HepG2 (cell line): Measurements from ENCODE around the gene ZNRD2. TPM values are rescaled to one million over a fixed set of nuclear protein-coding genes. Genes with fewer than 3 reads are reported as not detected.

Source experiments
- ATAC-seq: fragments of 200-7000 bp; cut with Tn5 transposase; 3 replicates; pipeline ENCODE4 v1.9.1; 2020; ENCODE audit warnings: mild to moderate bottlenecking, moderate library complexity
- BruUV-seq: library from RNA; stranded (reverse); fragments of 400-500 nt; replicated peaks from 2 replicates; lab custom pipeline; 2021; lab: Mats Ljungman, UMichigan
- CTCF ChIA-PET: fragments of 300-600 bp; formaldehyde crosslinking; extraction: SDS; loops from one replicate; lab custom pipeline; 2021; ENCODE audit warnings: low total read pairs, inconsistent platforms, low intra/inter-chr PET ratio; lab: Yijun Ruan, JAX
- POLR2A ChIA-PET: fragments of 350-600 bp; sonication (Branson Sonifier 250); formaldehyde crosslinking; loops from one replicate; lab custom pipeline; 2020; ENCODE audit warnings: antibody characterized with exemption, inconsistent platforms; lab: Yijun Ruan, JAX
- DNase-seq: peaks from one replicate; pipeline ENCODE4 v3.0.0-alpha.2; 2015; ENCODE audit warnings: low spot score
- FAIRE-seq: peaks from 3 replicates; lab custom pipeline; 2011; peaks lifted over from hg19 to GRCh38; lab: Jason Lieb, UNC
- H2AFZ ChIP-seq: one replicate; pipeline ENCODE4 v1.6.1; 2011; ENCODE audit warnings: low read length, inconsistent platforms
- H3K27ac ChIP-seq: fragments of 300-600 bp; 3 replicates; pipeline ENCODE4 v1.8.0; 2011; ENCODE audit warnings: mixed run types, mild to moderate bottlenecking, mixed read lengths, low read length, inconsistent platforms; ENCODE audit not compliant: insufficient read depth; ENCODE audit errors: extremely low read length
- H3K27me3 ChIP-seq, 2 experiments: fragments of 200-600 bp in 1 of 2; 2 replicates in 1 of 2; 3 replicates in 1 of 2; pipeline versions ENCODE4 v1.6.0 to v1.8.0; 2011; ENCODE audit warnings: low read length in 2 of 2, mild to moderate bottlenecking in 2 of 2, moderate library complexity in 2 of 2, inconsistent platforms in 1 of 2; ENCODE audit not compliant: insufficient read depth in 2 of 2, control insufficient read depth in 1 of 2
- H3K36me3 ChIP-seq, 2 experiments: fragments of 200-600 bp in 1 of 2; replicated peaks in 1 of 2; 2 replicates in 1 of 2; 3 replicates in 1 of 2; pipeline versions ENCODE4 v1.5.1 to v1.8.0; 2011; ENCODE audit warnings: low read length in 2 of 2, inconsistent platforms in 1 of 2; ENCODE audit not compliant: insufficient read depth in 2 of 2, control insufficient read depth in 1 of 2
- H3K4me1 ChIP-seq: 2 replicates; pipeline ENCODE4 v1.5.1; 2012; ENCODE audit warnings: low read length, inconsistent platforms; ENCODE audit not compliant: insufficient read depth
- H3K4me2 ChIP-seq: 2 replicates; pipeline ENCODE4 v1.6.0; 2011; ENCODE audit warnings: low read depth, low read length, inconsistent platforms
- H3K4me3 ChIP-seq, 3 experiments: fragments of 200-600 bp in 1 of 3; sonication (generic), shearing (Covaris generic) in 1 of 3; replicated peaks in 1 of 3; 2 replicates each; pipeline ENCODE4 v1.5.1; 2011 to 2016; ENCODE audit warnings: low read length in 3 of 3, inconsistent platforms in 2 of 3, low read depth in 2 of 3, mild to moderate bottlenecking in 2 of 3, control low read depth in 1 of 3, mixed read lengths in 1 of 3; ENCODE audit not compliant: insufficient read depth in 1 of 3
- H3K79me2 ChIP-seq: one replicate; pipeline ENCODE4 v1.6.1; 2011; ENCODE audit warnings: low read length, inconsistent platforms; ENCODE audit not compliant: insufficient read depth
- H3K9ac ChIP-seq: 2 replicates; pipeline ENCODE4 v1.6.0; 2011; ENCODE audit warnings: mild to moderate bottlenecking, low read depth, low read length, inconsistent platforms; ENCODE audit not compliant: insufficient read depth
- H3K9me3 ChIP-seq: 2 replicates; pipeline ENCODE4 v1.5.1; 2012; ENCODE audit warnings: mild to moderate bottlenecking, low read length
- H4K20me1 ChIP-seq: 2 replicates; pipeline ENCODE4 v1.6.0; 2011; ENCODE audit warnings: inconsistent platforms, mild to moderate bottlenecking, low read length, moderate library complexity; ENCODE audit not compliant: insufficient read depth
- AGO1 ChIP-seq: fragments of 200-400 bp; formaldehyde crosslinking; IDR thresholded peaks from 2 replicates; pipeline ENCODE4 v1.6.1; 2017; ENCODE audit warnings: mild to moderate bottlenecking, low read depth, low read length, moderate library complexity; ENCODE audit not compliant: poor library complexity, severe bottlenecking
- AGO2 ChIP-seq: fragments of 200-400 bp; formaldehyde crosslinking; optimal IDR thresholded peaks from 2 replicates; pipeline ENCODE3; 2017; ENCODE audit warnings: mild to moderate bottlenecking, low read depth, low read length, moderate library complexity
- GZF1 ChIP-seq: sonication (generic); formaldehyde crosslinking; IDR thresholded peaks from 2 replicates; pipeline ENCODE4 v1.5.1; 2020; ENCODE audit warnings: mild to moderate bottlenecking, missing genetic modification reagents
- JUNB ChIP-seq: sonication (generic); formaldehyde crosslinking; IDR thresholded peaks from 2 replicates; pipeline ENCODE4 v1.8.0; 2022; ENCODE audit warnings: missing genetic modification reagents, mild to moderate bottlenecking, borderline replicate concordance
- KMT2A ChIP-seq: sonication (generic); formaldehyde crosslinking; IDR thresholded peaks from 2 replicates; pipeline ENCODE4 v1.4.0; 2020; ENCODE audit warnings: missing genetic modification reagents
- MXD4 ChIP-seq: IDR thresholded peaks from 2 replicates; pipeline ENCODE4 v1.6.1; 2016; ENCODE audit warnings: mild to moderate bottlenecking, missing biosample characterization, missing genetic modification reagents
- NRL ChIP-seq: sonication (generic); formaldehyde crosslinking; IDR thresholded peaks from 2 replicates; pipeline ENCODE4 v1.5.0; 2020; ENCODE audit warnings: missing genetic modification reagents, mild to moderate bottlenecking, moderate library complexity, borderline replicate concordance
- POLR2AphosphoS2 ChIP-seq: IDR thresholded peaks from 2 replicates; pipeline ENCODE4 v1.6.1; 2011; ENCODE audit warnings: low read depth, low read length, improper control_type of control experiment
- POLR2G ChIP-seq: fragments of 200-400 bp; formaldehyde crosslinking; IDR thresholded peaks from 2 replicates; pipeline ENCODE4 v1.6.1; 2018; ENCODE audit warnings: mild to moderate bottlenecking, low read depth, low read length, moderate library complexity
- PTBP1 ChIP-seq: fragments of 200-400 bp; formaldehyde crosslinking; IDR thresholded peaks from 2 replicates; pipeline ENCODE4 v1.6.1; 2018; ENCODE audit warnings: low read length, low read depth; ENCODE audit not compliant: poor library complexity, severe bottlenecking
- RBFOX2 ChIP-seq: fragments of 200-400 bp; formaldehyde crosslinking; IDR thresholded peaks from 2 replicates; pipeline ENCODE4 v1.6.1; 2017; ENCODE audit warnings: low read depth, mild to moderate bottlenecking, low read length
- REPIN1 ChIP-seq: sonication (generic); formaldehyde crosslinking; IDR thresholded peaks from 2 replicates; pipeline ENCODE4 v1.8.0; 2022; ENCODE audit warnings: missing genetic modification reagents, low read depth, mild to moderate bottlenecking, borderline replicate concordance
- RFX3 ChIP-seq: IDR thresholded peaks from 2 replicates; pipeline ENCODE4 v1.6.1; 2016; ENCODE audit warnings: missing biosample characterization, missing genetic modification reagents
- RFX5 ChIP-seq: IDR thresholded peaks from 2 replicates; pipeline ENCODE4 v1.6.1; 2011; ENCODE audit warnings: low read depth, low read length, improper control_type of control experiment
- SMAD3 ChIP-seq: sonication (generic); formaldehyde crosslinking; IDR thresholded peaks from 2 replicates; pipeline ENCODE4 v1.4.0; 2020; ENCODE audit warnings: missing genetic modification reagents
- ZFAT ChIP-seq: sonication (generic); formaldehyde crosslinking; conservative IDR thresholded peaks from 2 replicates; pipeline ENCODE4 v1.8.1; 2023; ENCODE audit warnings: missing genetic modification reagents, inconsistent platforms
- ZNF24 ChIP-seq: fragments of 450-650 bp; IDR thresholded peaks from 2 replicates; pipeline ENCODE4 v1.6.1; 2017; ENCODE audit warnings: antibody characterized with exemption, mild to moderate bottlenecking
- ZNF337 ChIP-seq: sonication (generic); formaldehyde crosslinking; IDR thresholded peaks from 2 replicates; pipeline ENCODE4 v1.5.1; 2020; ENCODE audit warnings: missing genetic modification reagents, low read depth, mild to moderate bottlenecking, borderline replicate concordance
- ZNF513 ChIP-seq: sonication (generic); formaldehyde crosslinking; conservative IDR thresholded peaks from 2 replicates; pipeline ENCODE4 v1.5.0; 2020; ENCODE audit warnings: missing genetic modification reagents
- WGBS: methylation state at CpG from one replicate; pipeline ENCODE4 v1.1.6; 2017; ENCODE audit warnings: low lambda C conversion rate; 5-methylcytosine and 5-hydroxymethylcytosine counted together
- in situ Hi-C: cut with HindIII; loops from 2 replicates; pipeline ENCODE4 v1.10.0; 2017; ENCODE audit warnings: low pct_unique_long_range_greater_than_20kb; ENCODE audit not compliant: extremely low pct_ligation_motif_present
- intact Hi-C: fragments of 100-400 bp; cut with micrococcal nuclease; formaldehyde crosslinking; loops from one replicate; pipeline ENCODE4 v1.10.0; 2022; ENCODE audit not compliant: unreplicated experiment
- polyA plus RNA-seq, 8 experiments: library from polyadenylated mRNA; depleted of rRNA in 3 of 8; stranded (reverse) in 7 of 8; unstranded in 1 of 8; fragments of >200 nt; fragmentation: Illumina TruSeq in 4 of 8; extraction: Trizol in 4 of 8; gene quantifications; 2 replicates each; pipeline versions ENCODE4 v1.2.1 to v1.2.3, GENCODE V29; 2011 to 2016; ENCODE audit warnings: low read depth in 4 of 8, missing spikeins in 1 of 8, mixed read lengths in 1 of 8; ENCODE audit not compliant: insufficient read depth in 1 of 8
- total RNA-seq, 5 experiments: library from RNA; depleted of rRNA; stranded (reverse); fragments of >200 nt; fragmentation: Illumina TruSeq; extraction: Trizol; gene quantifications; 2 replicates each; pipeline ENCODE4 v1.2.3, GENCODE V29; 2016; ENCODE audit warnings: low read depth in 1 of 5
- TF ChIP-seq, protein P1 (sequence below): sonication (generic); formaldehyde crosslinking; IDR thresholded peaks from 2 replicates; pipeline ENCODE4 v1.5.1; 2020; ENCODE audit warnings: mild to moderate bottlenecking, missing genetic modification reagents

Gene ZNRD2
- total and polyA plus RNA-seq, 2 of the 13 experiments (the other 11 are each of a cell fraction or from before 2014, with no cell fraction given) = 29.2 to 34.0 TPM

GRCh38 chr11:65595543-65596281 lies 25.4 kb downstream of the ZNRD2 start, which contains the start of gene KCNK7:
KCNK7 (minus strand) TSS chr11:65595800; CDS start chr11:65595772, 28 bp downstream.
- no peaks in the 10 kb centered on the region for H3K27me3 ChIP-seq
- H3K79me2 ChIP-seq = no peaks in the 10 kb centered on the region
- FAIRE-seq = no peak
- H3K27ac ChIP-seq = no peak within 1 kb of the TSS
- no peak within 1 kb of the TSS for H3K4me2 ChIP-seq
- 63% methylated on average over 11 of the region's 12 CpGs for WGBS
- no peak within 1 kb of the TSS for H3K9ac ChIP-seq
- in situ Hi-C loops (no loop called here), intact Hi-C loops (no loop called here)
- no peak within 1 kb of the TSS for H2AFZ ChIP-seq
- 0 out of 2 replicates have a peak, but pooled peaks cover 3% of the 10 kb centered on the region for H4K20me1 ChIP-seq
- H3K36me3 ChIP-seq = peaks cover 14 to 18% of the 10 kb centered on the region in 2 experiments; a peak in 4 of 5 replicates
- no peaks in the 10 kb centered on the region for H3K9me3 ChIP-seq
- H3K4me1 ChIP-seq = no peaks in the 10 kb centered on the region
- peak; percentile 12 for ATAC-seq
- BruUV-seq = no TSS peak
- no peak for DNase-seq
- no peak within 1 kb of the TSS for H3K4me3 ChIP-seq
- CTCF ChIA-PET = no interaction called here
- POLR2A ChIA-PET = interaction anchor here (0.8 to 1.7 kb wide), 5 partner anchors 8 to 15 kb away, joined by 3 to 7 read pairs (median 4); no protein-coding TSS in a partner anchor
- TF ChIP-seq RBFOX2 (peak; percentile 51; the same call in 1 of the 2 replicates), RFX3 (CRISPR knock-in tag) (no peak), REPIN1 (CRISPR knock-in tag) (no peak), RFX5 (no peak), KMT2A (CRISPR knock-in tag) (no peak), NRL (no peak), PTBP1 (no peak), JUNB (no peak), ZFAT (CRISPR knock-in tag) (no peak), AGO1 (peak; percentile 78), ZNF24 (peak; percentile 83), MXD4 (CRISPR knock-in tag) (no peak), POLR2G (0 out of 2 replicates have a peak, but pooled peaks have one; percentile 24), ZNF513 (CRISPR knock-in tag) (no peak), AGO2 (peak; percentile 80), ZNF337 (CRISPR knock-in tag) (no peak), POLR2AphosphoS2 (peak; percentile 43; the same call in 1 of the 2 replicates), GZF1 (CRISPR knock-in tag) (no peak), SMAD3 (CRISPR knock-in tag) (no peak)
- TF ChIP-seq, protein P1, sequence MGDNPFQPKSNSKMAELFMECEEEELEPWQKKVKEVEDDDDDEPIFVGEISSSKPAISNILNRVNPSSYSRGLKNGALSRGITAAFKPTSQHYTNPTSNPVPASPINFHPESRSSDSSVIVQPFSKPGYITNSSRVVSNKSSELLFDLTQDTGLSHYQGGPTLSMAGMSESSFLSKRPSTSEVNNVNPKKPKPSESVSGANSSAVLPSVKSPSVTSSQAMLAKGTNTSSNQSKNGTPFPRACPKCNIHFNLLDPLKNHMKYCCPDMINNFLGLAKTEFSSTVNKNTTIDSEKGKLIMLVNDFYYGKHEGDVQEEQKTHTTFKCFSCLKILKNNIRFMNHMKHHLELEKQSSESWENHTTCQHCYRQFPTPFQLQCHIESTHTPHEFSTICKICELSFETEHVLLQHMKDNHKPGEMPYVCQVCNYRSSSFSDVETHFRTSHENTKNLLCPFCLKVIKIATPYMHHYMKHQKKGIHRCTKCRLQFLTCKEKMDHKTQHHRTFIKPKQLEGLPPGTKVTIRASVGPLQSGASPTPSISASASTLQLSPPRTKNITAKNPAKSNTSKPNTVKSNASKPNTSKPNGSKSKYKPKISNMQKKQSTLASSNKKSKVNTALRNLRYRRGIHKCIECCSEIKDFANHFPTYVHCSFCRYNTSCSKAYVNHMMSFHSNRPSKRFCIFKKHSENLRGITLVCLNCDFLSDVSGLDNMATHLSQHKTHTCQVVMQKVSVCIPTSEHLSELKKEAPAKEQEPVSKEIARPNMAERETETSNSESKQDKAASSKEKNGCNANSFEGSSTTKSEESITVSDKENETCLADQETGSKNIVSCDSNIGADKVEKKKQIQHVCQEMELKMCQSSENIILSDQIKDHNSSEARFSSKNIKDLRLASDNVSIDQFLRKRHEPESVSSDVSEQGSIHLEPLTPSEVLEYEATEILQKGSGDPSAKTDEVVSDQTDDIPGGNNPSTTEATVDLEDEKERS = no peak
